ENCODE results near the gene CAPN9.

The CAPN9 gene

DNA sequence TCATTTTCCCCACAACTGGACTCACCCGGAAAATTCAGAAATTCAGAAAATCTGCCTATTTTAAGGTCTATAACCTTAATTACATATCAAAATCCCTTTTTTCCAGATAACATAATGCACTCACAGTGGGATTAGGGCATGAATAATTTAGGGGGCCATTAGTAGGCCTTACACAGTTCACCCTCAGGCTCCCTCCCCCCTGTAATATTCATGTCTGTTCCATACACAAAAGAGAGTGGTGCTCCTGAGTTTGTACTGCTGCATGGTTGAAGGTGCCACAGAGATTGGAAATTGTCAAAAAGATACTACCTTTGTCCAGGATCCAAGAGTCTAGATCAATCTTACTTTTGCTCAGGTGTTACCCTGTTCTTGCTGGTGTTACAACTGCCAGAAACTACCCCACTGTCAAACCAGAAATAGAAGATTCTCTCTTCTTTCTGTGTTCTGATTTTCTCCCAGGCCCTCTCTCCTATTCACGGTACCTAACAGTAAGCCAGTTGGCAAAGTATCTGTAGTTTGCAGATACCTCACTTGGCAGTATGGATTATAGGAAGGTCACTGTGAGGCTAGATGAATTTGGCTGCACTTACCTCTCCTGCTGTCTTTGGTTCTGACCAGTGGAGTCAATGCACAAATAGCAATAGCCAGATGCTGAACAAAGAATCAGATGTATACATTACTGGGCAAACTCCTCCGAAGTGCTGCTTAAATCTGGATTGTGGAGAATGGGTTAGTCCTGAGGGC is 67.9 kb downstream of the CAPN9 start:
- Histone ChIP-seq H3K9me3 (no peaks in the 10 kb centered on the region), H3K4me1 (no peaks in the 10 kb centered on the region), H3K36me3 (no peaks in the 10 kb centered on the region), H3K27me3 (no peaks in the 10 kb centered on the region), H3K4me3 (ENCODE audit: low read depth, low read length) (no peak overlapping the region)
- no peak for DNase-seq
- TF ChIP-seq, protein P1, sequence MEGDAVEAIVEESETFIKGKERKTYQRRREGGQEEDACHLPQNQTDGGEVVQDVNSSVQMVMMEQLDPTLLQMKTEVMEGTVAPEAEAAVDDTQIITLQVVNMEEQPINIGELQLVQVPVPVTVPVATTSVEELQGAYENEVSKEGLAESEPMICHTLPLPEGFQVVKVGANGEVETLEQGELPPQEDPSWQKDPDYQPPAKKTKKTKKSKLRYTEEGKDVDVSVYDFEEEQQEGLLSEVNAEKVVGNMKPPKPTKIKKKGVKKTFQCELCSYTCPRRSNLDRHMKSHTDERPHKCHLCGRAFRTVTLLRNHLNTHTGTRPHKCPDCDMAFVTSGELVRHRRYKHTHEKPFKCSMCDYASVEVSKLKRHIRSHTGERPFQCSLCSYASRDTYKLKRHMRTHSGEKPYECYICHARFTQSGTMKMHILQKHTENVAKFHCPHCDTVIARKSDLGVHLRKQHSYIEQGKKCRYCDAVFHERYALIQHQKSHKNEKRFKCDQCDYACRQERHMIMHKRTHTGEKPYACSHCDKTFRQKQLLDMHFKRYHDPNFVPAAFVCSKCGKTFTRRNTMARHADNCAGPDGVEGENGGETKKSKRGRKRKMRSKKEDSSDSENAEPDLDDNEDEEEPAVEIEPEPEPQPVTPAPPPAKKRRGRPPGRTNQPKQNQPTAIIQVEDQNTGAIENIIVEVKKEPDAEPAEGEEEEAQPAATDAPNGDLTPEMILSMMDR (IDR thresholded peaks at IDR 0.05; ENCODE audit: low read depth, low read length): no peak

DNA sequence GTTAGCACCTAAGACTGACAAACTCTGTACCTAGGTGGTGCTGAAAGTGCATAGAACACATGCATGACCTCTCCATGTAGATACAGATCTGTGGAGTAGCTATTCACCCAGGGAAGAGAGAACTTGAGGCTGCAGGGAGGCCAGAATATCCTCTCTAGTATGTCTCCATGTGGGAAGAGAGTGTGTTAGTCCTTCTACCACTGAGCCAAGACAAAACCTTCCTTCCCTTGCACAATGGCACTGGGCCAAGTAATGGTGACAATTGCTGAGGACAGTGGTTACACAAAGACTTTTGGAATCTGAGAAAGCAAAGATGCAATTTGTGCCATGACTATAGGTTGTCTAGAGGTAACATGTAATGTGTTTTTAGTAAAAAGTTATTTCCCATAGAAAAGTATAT is 68.8 kb downstream of the CAPN9 start:
- H3K36me3 ChIP-seq: no peaks in the 10 kb centered on the region
- no peaks in the 10 kb centered on the region for H3K4me1 ChIP-seq
- no peak for DNase-seq
- no peaks in the 10 kb centered on the region for H3K9me3 ChIP-seq
- TF ChIP-seq, protein P1 (IDR thresholded peaks at IDR 0.05; ENCODE audit: low read depth, low read length): no peak
- no peak overlapping the region for H3K4me3 ChIP-seq (ENCODE audit: low read depth, low read length)
- H3K27me3 ChIP-seq: no peaks in the 10 kb centered on the region

- H3K4me1 ChIP-seq: no peaks in the 10 kb centered on the region
- no peaks in the 10 kb centered on the region for H3K27me3 ChIP-seq
- DNase-seq: no peak
- TF ChIP-seq, protein P1 (IDR thresholded peaks at IDR 0.05; ENCODE audit: low read depth, low read length): no peak
- H3K36me3 ChIP-seq: no peaks in the 10 kb centered on the region
- no peak overlapping the region for H3K4me3 ChIP-seq (ENCODE audit: low read depth, low read length)
- no peaks in the 10 kb centered on the region for H3K9me3 ChIP-seq
Measured at GRCh38 chr1:230818367-230818766, 71.2 kb downstream of the CAPN9 start.

- no peaks in the 10 kb centered on the region for H3K4me1 ChIP-seq
- H3K36me3 ChIP-seq: no peaks in the 10 kb centered on the region
- no peaks in the 10 kb centered on the region for H3K27me3 ChIP-seq
- H3K9me3 ChIP-seq: no peaks in the 10 kb centered on the region
- H3K4me3 ChIP-seq (ENCODE audit: low read depth, low read length): no peak overlapping the region
- TF ChIP-seq, protein P1 (IDR thresholded peaks at IDR 0.05; ENCODE audit: low read depth, low read length): no peak
- no peak for DNase-seq
Measured at GRCh38 chr1:230818901-230819300, 71.7 kb downstream of the CAPN9 start.

- no peak for DNase-seq
- TF ChIP-seq, protein P1 (IDR thresholded peaks at IDR 0.05; ENCODE audit: low read depth, low read length): no peak
- no peaks in the 10 kb centered on the region for H3K27me3 ChIP-seq
- H3K4me3 ChIP-seq (ENCODE audit: low read depth, low read length): no peak overlapping the region
- H3K36me3 ChIP-seq: no peaks in the 10 kb centered on the region
- peaks cover 6% of the 10 kb centered on the region for H3K4me1 ChIP-seq
- H3K9me3 ChIP-seq: no peaks in the 10 kb centered on the region
Measured at GRCh38 chr1:230819976-230820375, 72.8 kb downstream of the CAPN9 start.

DNA sequence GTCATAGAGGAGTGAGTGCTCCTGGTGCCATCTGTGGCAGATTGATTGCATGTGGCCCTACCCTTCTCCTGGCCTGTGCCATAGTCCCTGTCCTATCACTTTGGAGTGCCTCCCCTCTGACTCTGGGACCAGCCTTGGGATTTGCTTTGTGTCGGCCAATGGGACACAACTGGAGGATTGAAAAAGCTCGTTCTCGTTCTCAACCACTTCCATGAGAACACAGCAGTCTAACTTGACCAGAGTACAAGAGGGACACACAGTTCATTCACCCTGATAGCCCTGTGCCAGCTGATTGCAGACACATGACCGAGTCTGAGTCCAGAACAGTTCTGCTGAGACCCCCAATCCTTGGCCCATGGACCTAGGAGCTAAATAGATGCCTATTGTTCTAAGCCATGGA is 73.4 kb downstream of the CAPN9 start:
- no peak for DNase-seq
- H3K9me3 ChIP-seq: no peaks in the 10 kb centered on the region
- H3K4me1 ChIP-seq: peaks cover 6% of the 10 kb centered on the region
- TF ChIP-seq, protein P1 (IDR thresholded peaks at IDR 0.05; ENCODE audit: low read depth, low read length): no peak
- no peak overlapping the region for H3K4me3 ChIP-seq (ENCODE audit: low read depth, low read length)
- no peaks in the 10 kb centered on the region for H3K36me3 ChIP-seq
- H3K27me3 ChIP-seq: no peaks in the 10 kb centered on the region
